GM18526 (cell line): ENCODE measurements around the gene NECAB3.

ENCODE experiments used
- POLR2A ChIP-seq: IDR thresholded peaks from 3 replicates; pipeline ENCODE4 v1.6.1; 2011; ENCODE audit not compliant: insufficient read length; ENCODE audit errors: extremely low read depth

Gene NECAB3

GRCh38 chr20:33630507-33630906 is 43.7 kb downstream of the NECAB3 start:
- TF ChIP-seq POLR2A, result no peak

GRCh38 chr20:33629979-33630378 is 44.2 kb downstream of the NECAB3 start:
- no peak for TF ChIP-seq POLR2A

GRCh38 chr20:33629533-33629932 is 44.7 kb downstream of the NECAB3 start:
- no peak for TF ChIP-seq POLR2A

GRCh38 chr20:33627577-33628216 is 46.5 kb downstream of the NECAB3 start:
- no peak for TF ChIP-seq POLR2A

DNA sequence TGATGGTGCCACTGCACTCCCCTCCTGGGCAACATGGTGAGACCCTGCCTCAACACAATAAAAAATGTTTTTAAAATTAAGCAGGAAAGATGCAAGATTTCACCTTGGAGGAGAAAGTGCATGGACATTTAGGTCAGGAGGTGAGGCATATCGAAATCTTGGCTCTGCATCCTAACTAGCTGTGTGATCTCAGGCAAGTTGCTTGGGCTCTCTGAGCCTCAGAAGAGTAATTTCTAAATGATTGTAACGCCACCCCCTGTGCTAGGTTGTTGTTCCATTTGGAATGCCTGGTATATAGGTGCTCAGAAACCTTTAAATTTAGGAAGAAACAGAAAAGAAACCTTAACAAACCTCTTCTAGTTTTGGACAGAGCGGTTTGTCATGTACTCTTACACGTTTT is 48.0 kb downstream of the NECAB3 start:
- TF ChIP-seq POLR2A, result no peak

GRCh38 chr20:33624399-33624798 is 49.8 kb downstream of the NECAB3 start:
- TF ChIP-seq POLR2A, result no peak

DNA sequence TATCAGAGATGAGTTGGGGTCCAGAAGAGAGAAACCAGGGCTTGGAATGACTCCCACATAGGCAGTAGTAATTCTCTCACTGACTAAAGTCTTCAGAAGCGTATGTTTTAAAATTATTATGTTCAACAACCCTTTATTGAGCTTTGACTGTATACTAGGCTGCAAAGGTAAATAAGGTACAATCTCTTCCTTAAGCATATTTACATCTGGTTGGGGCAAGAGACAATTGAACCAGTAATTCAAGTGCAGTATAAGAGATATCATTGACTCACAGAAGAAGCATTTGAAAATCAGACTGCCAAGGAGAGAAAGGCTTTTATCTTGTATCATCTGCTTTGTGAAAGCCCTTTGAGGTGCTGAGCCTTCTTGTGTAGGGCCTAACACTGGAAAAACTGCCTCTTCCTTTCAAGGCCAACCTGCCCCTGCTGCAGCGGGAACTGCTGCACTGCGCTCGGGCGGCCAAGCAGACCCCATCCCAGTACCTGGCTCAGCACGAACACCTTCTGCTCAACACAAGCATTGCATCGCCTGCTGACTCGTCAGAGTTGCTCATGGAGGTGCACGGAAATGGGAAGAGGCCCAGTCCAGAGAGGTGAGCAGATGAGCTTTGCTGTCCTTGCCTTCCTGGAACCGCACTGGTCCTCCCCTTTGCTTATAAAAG is 51.4 kb downstream of the NECAB3 start:
- no peak for TF ChIP-seq POLR2A

DNA sequence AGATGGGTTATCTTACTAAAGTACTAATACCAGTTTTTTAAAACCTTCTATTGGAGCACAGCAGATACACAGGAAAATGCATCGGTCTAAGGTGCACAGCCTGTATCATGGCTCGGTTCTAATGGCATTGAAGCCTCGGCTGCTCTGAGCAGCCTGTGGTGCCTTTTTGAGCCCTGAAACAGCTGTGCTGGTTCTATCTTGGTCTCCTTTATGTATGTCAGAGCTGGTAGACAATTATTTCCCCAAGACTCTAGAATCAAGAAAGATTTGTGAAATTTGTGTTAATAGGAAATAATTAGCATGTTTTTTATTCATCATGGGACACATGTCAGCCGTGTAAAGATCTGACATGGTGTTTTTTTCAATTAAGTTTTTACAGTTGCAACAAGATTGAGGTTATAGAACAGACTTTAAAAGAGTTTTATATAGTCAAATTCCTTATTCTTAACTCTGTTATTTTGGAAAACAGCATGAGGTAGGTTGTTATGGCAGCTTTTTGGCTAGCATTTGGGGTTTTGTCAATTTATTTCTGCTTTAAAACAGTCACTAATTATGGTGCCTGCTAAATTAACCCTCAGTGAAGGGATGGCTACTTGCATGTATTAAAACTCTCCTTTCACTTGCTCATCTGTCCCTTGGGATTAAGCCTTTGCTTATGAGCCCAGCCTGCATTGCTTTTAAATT is 52.4 kb downstream of the NECAB3 start:
- no peak for TF ChIP-seq POLR2A

GRCh38 chr20:33612001-33612400 is 62.2 kb downstream of the NECAB3 start:
- no peak for TF ChIP-seq POLR2A

GRCh38 chr20:33611106-33611505 is 63.1 kb downstream of the NECAB3 start:
- TF ChIP-seq POLR2A, result no peak

DNA sequence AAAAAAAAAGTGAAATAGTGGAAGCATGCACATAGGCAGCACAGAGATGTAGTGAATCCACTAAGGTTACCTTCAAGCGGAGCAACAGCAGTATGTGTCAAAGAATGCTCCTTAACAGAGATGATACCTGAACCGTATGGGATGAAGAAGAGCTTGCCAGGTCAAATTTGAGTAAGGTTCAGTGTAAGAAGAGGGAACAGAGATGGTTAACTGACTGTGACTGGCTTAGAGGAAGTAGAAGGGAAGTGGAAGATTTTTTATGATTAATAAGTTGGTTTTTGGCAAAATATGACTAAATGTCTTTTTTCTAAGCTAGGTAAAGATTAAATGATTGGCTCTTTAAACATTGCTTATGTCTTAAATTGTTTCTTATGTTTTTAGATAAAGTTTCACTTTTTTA is 64.7 kb downstream of the NECAB3 start:
- TF ChIP-seq POLR2A, result no peak
